Kidney (tissue), 14 donors: ENCODE results near the gene SCIMP. TPM values are rescaled to one million over a fixed set of nuclear protein-coding genes. Genes with fewer than 3 reads are reported as not detected.
"Not testable (repeated sequence)": the region's sequence is repeated elsewhere in the genome, so short reads cannot be mapped to it uniquely, and the experiment has no call there.

Source experiments
- DNase-seq, 5 donors: peaks; one replicate each; pipeline ENCODE4 v3.0.0-alpha.2; 2013 to 2020
- FAIRE-seq: peaks from 2 replicates; lab custom pipeline; 2012; peaks lifted over from hg19 to GRCh38; lab: Jason Lieb, UNC
- H3K27ac ChIP-seq, 2 donors: one replicate each; pipeline ENCODE4 v1.7.0; 2013; ENCODE audit warnings: low read depth in 2 of 2, low read length in 2 of 2, inconsistent platforms in 1 of 2
- H3K27me3 ChIP-seq: one replicate; pipeline ENCODE4 v1.7.1; 2013; ENCODE audit warnings: low read length, inconsistent platforms; ENCODE audit not compliant: control insufficient read depth, insufficient read depth
- H3K36me3 ChIP-seq, 3 donors: one replicate each; pipeline versions ENCODE4 v1.7.0 to v1.7.1; 2013; ENCODE audit warnings: low read length in 3 of 3, control low read depth in 1 of 3, inconsistent platforms in 1 of 3; ENCODE audit not compliant: insufficient read depth in 3 of 3, control insufficient read depth in 2 of 3
- H3K4me1 ChIP-seq, 3 donors: one replicate each; pipeline versions ENCODE4 v1.7.0 to v1.7.1; 2013; ENCODE audit warnings: low read length in 3 of 3, inconsistent platforms in 1 of 3, low read depth in 1 of 3; ENCODE audit not compliant: control insufficient read depth in 2 of 3, insufficient read depth in 2 of 3
- H3K4me3 ChIP-seq, 3 donors: one replicate each; pipeline versions ENCODE4 v1.7.0 to v1.8.1; 2013; ENCODE audit warnings: low read length in 3 of 3, control low read depth in 1 of 3, inconsistent platforms in 1 of 3
- H3K9ac ChIP-seq, 3 donors: one replicate each; pipeline versions ENCODE4 v1.7.0 to v1.7.1; 2013; ENCODE audit warnings: low read length in 3 of 3, control low read depth in 1 of 3, inconsistent platforms in 1 of 3
- H3K9me3 ChIP-seq, 3 donors: one replicate each; pipeline versions ENCODE4 v1.7.0 to v1.7.1; 2013; ENCODE audit warnings: low read length in 3 of 3, control low read depth in 1 of 3, inconsistent platforms in 1 of 3; ENCODE audit not compliant: control insufficient read depth in 2 of 3, insufficient read depth in 1 of 3
- CTCF ChIP-seq: IDR thresholded peaks from 3 replicates; pipeline ENCODE4 v1.5.1; 2012; ENCODE audit warnings: mild to moderate bottlenecking, moderate library complexity, borderline replicate concordance; ENCODE audit not compliant: insufficient read depth; ENCODE audit errors: extremely low read depth
- intact Hi-C: fragments of 100-400 bp; cut with DNase I; formaldehyde crosslinking; loops from one replicate; pipeline ENCODE4 v1.11.1; 2022
- polyA plus RNA-seq: library from polyadenylated mRNA; stranded (reverse); fragments of 350-450 nt; fragmentation: Illumina TruSeq; extraction: RNeasy Lipid Tissue Mini Kit (QIAGEN cat#74804); gene quantifications from one replicate; pipeline ENCODE4 v1.2.3, GENCODE V29; 2014; ENCODE audit warnings: low read depth, low replicate concordance; ENCODE audit not compliant: insufficient read depth
- total RNA-seq: library from RNA; stranded (reverse); fragmentation: NEBNext Ultra II Directional; extraction: Animal tissue kit (Norgen Biotek cat#: 25700); gene quantifications from one replicate; pipeline ENCODE4 v1.2.1, GENCODE V29; 2021
- donor health status: control.
- donor health status: control.
- donor health status: control.
- donor health status: control.
- donor health status: control.
- donor health status: DM: yes; HTN: yes; CAD: no.
- donor health status: Normal renal cell carcinoma (clear cell type).

SCIMP gene
- total and polyA plus RNA-seq, 2 donors from 2014 or later: 0.37 to 7.6 TPM

GRCh38 chr17:5226940-5227878 lies 7.5 kb downstream of the SCIMP start:
- FAIRE-seq (no peak), DNase-seq (no peak)
- peaks cover 0 to 3% (median 2%) of the 10 kb centered on the region in 3 donors for H3K36me3 ChIP-seq
- no peak overlapping the region for H3K4me3 ChIP-seq
- intact Hi-C loops: no loop called here
- no peak for TF ChIP-seq CTCF
- H3K4me1 ChIP-seq: peaks cover 0 to 6% (median 0%) of the 10 kb centered on the region in 3 donors
- no peaks in the 10 kb centered on the region for H3K27me3 ChIP-seq
- no peak overlapping the region for H3K9ac ChIP-seq
- H3K9me3 ChIP-seq: no peaks in the 10 kb centered on the region
- no peak overlapping the region for H3K27ac ChIP-seq

GRCh38 chr17:5225668-5226457 lies 8.8 kb downstream of the SCIMP start:
- Histone ChIP-seq H3K27me3 (no peaks in the 10 kb centered on the region), H3K4me1 (peaks cover 0 to 6% (median 3%) of the 10 kb centered on the region in 3 donors), H3K36me3 (peaks cover 0 to 3% (median 2%) of the 10 kb centered on the region in 3 donors), H3K9ac (no peak overlapping the region), H3K9me3 (no peaks in the 10 kb centered on the region), H3K4me3 (no peak overlapping the region), H3K27ac (no peak overlapping the region)
- intact Hi-C loops: no loop called here
- FAIRE-seq (no peak), DNase-seq (peak in 3 of 5 donors; percentile 55 to 62 (median 62))
- no peak for TF ChIP-seq CTCF

GRCh38 chr17:5221912-5222311 lies 12.7 kb downstream of the SCIMP start:
- H3K36me3 ChIP-seq, H3K27me3 ChIP-seq, intact Hi-C loops, H3K4me3 ChIP-seq, H3K9ac ChIP-seq, FAIRE-seq, DNase-seq, H3K4me1 ChIP-seq, H3K9me3 ChIP-seq, H3K27ac ChIP-seq: not testable (repeated sequence)

GRCh38 chr17:5220074-5220473 lies 14.6 kb downstream of the SCIMP start:
- H3K27me3 ChIP-seq: no peaks in the 10 kb centered on the region
- no peak overlapping the region for H3K27ac ChIP-seq
- H3K4me1 ChIP-seq: peaks cover 0 to 3% (median 0%) of the 10 kb centered on the region in 3 donors
- H3K4me3 ChIP-seq: no peak overlapping the region
- H3K9me3 ChIP-seq: no peaks in the 10 kb centered on the region
- H3K9ac ChIP-seq: no peak overlapping the region
- DNase-seq (no peak), FAIRE-seq (no peak)
- H3K36me3 ChIP-seq: peaks cover 0 to 7% (median 3%) of the 10 kb centered on the region in 3 donors
- no peak for TF ChIP-seq CTCF
- intact Hi-C loops: no loop called here
